Stimulated activated CD4-positive, alpha-beta T cell treated with anti-CD3 and anti-CD28 coated beads, Interleukin-15, amount 100 ng/mL, for 48 hours (primary cell): Measurements from ENCODE around the gene DCD.

ENCODE experiments used
- DNase-seq, 2 donors: peaks; one replicate each; pipeline ENCODE4 v3.0.0-alpha.2; 2020; ENCODE audit warnings: low read depth in 2 of 2

Gene DCD

DNA sequence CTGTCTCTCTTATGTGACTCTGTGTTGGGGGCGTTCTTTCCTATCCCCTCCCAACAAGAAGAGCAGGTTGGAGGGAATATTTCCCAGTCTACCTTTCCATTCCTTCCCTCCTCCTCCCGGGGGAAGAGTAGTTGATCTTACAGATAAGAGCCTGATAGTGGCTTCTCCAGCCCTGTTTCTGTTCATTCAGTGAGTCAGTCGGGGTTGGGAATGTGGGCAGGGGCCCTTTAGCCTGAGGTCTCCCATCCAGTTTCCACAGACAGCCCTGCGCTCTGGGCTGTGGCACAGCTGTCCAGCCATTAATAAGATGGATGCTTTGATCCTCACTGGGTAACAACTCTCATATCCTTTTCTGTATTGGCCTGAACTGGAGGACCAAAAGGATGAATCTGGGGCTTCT is 41.6 kb downstream of the DCD start:
- DNase-seq, result no peak

DNA sequence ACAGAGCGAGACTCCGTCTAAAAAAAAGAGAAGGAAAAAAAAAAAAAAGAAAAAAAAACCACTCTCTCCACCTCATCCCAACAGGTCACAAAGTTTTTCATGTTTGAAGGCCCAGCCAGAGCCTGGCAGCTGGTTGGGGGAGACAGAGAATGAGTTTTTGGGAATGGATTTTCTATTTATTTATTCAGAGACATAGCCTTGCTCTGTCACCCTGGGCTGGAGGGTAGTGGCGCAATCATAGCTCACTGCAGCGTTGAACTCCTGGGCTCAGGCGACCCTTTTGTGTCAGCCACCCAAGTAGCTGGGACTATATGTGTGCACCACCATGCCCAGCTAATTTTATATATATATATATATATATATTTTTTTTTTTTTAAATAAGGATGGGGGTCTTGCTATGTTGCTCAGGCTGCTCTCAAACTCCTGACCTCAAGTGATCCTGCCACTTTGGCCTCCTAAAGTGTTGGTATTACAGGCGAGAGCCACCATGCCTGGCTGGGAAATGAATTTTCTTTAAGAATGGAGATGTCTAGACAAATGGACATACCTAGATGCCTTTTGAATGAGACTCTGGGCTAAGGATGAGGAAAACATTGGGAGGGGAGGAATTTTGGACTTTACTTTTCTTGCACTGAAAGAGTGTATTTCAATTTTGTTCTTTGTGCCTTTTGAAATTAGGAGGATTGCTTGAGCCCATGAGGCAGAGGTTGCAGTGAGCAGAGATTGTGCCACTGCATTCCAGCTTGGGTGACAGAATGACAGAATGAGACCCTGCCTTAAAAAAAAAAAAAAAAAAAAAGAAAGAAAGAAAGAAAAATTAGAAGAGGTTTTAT is 42.8 kb downstream of the DCD start:
- DNase-seq, result no peak

DNA sequence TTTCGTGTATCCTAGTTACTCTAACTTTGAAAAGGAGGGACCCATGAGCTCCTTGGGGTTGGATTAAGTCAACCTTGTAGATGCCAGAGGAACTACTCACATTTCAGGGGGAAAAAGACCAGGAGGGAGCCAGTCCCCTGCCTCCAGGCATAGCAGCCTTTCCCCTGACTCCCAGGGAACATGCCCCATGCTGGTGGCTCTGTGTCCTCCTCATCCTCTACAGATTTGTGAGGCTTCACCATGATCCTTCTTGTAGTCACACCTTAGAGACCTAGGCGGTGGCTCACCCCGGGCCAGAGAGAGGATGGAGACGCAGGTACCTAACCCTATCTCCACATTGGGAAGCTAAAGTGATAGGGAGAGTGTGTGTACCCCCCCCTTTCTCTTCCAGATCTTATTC is 43.7 kb downstream of the DCD start:
- no peak for DNase-seq

GRCh38 chr12:54603872-54604271 is 44.3 kb downstream of the DCD start:
- DNase-seq, result no peak

GRCh38 chr12:54603173-54603814 is 44.9 kb downstream of the DCD start:
- peak; percentile 45 to 54 for DNase-seq

- no peak for DNase-seq
These were observed 45.5 kb downstream of the DCD start for GRCh38 chr12:54602661-54603060.

DNA sequence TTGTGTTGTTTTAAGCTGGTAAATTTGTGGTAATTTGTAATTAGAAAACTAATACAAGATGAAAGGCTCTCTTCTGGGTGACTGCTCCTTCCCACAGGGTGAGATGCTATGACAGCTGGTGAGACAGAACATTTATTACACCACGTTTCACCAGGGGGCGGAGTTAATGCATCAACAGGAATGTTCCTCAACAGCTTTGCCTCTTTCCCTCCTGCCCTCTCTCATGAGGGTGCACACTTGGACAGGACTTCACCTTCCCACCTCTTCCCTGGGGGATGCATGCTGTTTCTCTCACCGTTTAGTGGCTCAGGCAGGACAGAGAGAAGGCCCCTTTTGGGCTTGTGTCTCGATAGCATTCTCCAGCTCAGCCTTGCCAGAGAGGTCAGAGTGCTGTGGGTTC is 46.3 kb downstream of the DCD start:
- DNase-seq, result no peak

DNA sequence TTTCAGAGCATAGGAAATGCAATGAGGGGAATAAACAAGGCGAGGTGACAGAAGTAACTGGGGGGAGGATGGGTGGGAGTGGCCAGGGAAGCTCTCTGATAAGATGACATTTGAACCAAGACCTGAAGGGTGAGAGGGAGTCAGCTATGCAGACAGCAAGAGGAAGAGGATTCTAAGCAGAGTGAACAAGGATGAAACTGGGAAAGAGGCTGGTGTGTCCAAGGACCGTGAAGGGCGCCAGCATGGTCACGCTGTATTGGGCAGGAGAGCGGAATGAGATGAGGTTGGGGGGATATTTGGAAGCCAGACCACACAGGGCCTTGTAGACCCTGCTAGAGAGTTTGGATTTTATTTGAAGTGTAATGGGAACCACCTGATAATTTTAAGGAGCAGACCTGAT is 49.2 kb downstream of the DCD start:
- DNase-seq, result no peak

GRCh38 chr12:54596526-54596946 is 51.6 kb downstream of the DCD start:
- peak; percentile 10 to 38 for DNase-seq

DNA sequence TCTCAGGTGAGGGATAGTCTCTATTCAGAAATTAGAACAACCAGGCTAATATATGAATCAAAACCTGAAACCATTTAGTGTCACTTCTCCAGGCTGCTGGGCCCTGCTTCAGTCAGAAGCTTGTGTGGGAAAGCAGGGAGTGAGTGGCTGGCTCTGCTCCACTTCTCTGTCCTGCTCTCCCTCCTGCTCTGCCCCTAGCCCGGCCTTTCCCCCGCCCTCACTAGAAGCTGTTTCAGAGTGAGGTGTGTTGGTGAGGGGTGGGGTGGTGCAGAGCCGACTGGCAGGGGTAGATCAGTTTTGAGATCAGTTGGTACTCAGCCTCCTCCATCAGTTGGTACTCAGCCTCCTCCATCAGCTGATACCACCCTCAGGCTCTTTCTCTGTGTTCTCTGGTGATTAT is 52.7 kb downstream of the DCD start:
- DNase-seq, result no peak
